Measurements from ENCODE around the gene PLCH1. TPM values are rescaled to one million over a fixed set of nuclear protein-coding genes. Genes with fewer than 3 reads are reported as not detected.

Gene PLCH1
- total and polyA plus RNA-seq, 2 of the 8 experiments (the other 6 are each of a cell fraction or from before 2014, with no cell fraction given): 5.8 to 17.2 TPM

DNA sequence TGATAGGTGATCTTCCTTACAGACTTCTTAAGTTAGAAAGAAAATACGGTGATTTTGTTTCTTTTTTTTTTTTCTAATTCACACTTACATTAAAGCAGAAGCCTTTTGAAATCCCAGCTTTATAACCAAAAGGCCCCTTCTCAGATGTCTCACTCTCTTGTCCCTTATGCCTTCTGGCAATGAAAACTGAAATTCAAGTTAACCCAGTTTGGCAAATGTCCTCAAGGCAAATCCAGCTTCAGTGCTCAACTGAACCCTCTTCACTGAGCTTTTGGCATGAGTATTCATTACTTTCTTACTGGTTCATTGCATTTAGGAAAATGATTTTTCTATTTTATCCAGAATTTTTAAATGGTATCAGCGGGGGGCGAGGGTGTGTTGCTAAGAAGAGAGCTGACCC, 17.0 kb downstream of the PLCH1 start:
- FAIRE-seq: no peak
- POLR2A ChIA-PET (ENCODE audit: partially characterized antibody): no interaction called here
- no peak for TF ChIP-seq SP2 (IDR thresholded peaks at IDR 0.05; ENCODE audit: low read length)
- no peak for TF ChIP-seq MAX (IDR thresholded peaks at IDR 0.05)
- no peak for TF ChIP-seq RBBP5 (IDR thresholded peaks at IDR 0.05; ENCODE audit: borderline replicate concordance, low read depth, low read length)
- no peak for TF ChIP-seq TCF12 (IDR thresholded peaks at IDR 0.05; ENCODE audit: low read depth, low read length)
- no peak for TF ChIP-seq SIX5 (IDR thresholded peaks at IDR 0.05; ENCODE audit: low read depth, low read length)
- no peaks in the 10 kb centered on the region; a peak in 1 of 7 replicates for H3K4me1 ChIP-seq (replicated peaks in 1 of 4; ENCODE audit: control insufficient read depth in 3 of 4, insufficient read depth in 4 of 4, low read length in 3 of 4)
- no peak overlapping the region for H2BK5ac ChIP-seq (ENCODE audit: low read depth, low read length)
- no peak overlapping the region for H3K18ac ChIP-seq (ENCODE audit: extremely low read depth, low read length)
- CTCF ChIA-PET (ENCODE audit: partially characterized antibody): interaction anchor here (0.7 to 1.7 kb wide), 5 partner anchors 11 to 142 kb away, joined by 3 to 4 read pairs (median 3); partner anchors contain the start of gene C3orf33
- H3K79me1 ChIP-seq (ENCODE audit: low read depth, low read length): peaks cover 7% of the 10 kb centered on the region; the same call in 1 of the 2 replicates
- DNase-seq (ENCODE audit: low read depth in 1 of 2, low spot score in 2 of 2): no peak
- H3K27me3 ChIP-seq (replicated peaks in 1 of 4; ENCODE audit: control insufficient read depth in 3 of 4, extremely low read depth in 1 of 4, insufficient read depth in 3 of 4, low read length in 3 of 4): no peaks in the 10 kb centered on the region
- no peak overlapping the region for H2BK120ac ChIP-seq (replicated peaks; ENCODE audit: low read depth, low read length)
- peaks cover 0 to 3% (median 0%) of the 10 kb centered on the region in 4 experiments; a peak in 1 of 8 replicates for H3K36me3 ChIP-seq (ENCODE audit: control insufficient read depth in 2 of 4, insufficient read depth in 4 of 4, low read length in 3 of 4)
- no peak overlapping the region for H2BK20ac ChIP-seq (ENCODE audit: low read length)
- H2AK5ac ChIP-seq (ENCODE audit: low read depth, low read length): no peak overlapping the region
- H3K9ac ChIP-seq (replicated peaks in 1 of 4; ENCODE audit: extremely low read depth in 1 of 4, low read depth in 3 of 4, low read length in 3 of 4): no peak overlapping the region
- no peaks in the 10 kb centered on the region for H3K23me2 ChIP-seq (ENCODE audit: low read depth, low read length)
- H3K56ac ChIP-seq (replicated peaks; ENCODE audit: insufficient read length, low read depth, low read length): no peak overlapping the region
- 82% methylated on average over 3 of the region's 3 CpGs; no CpG with 5 or more reads in 1 of the 2 experiments for WGBS, 2 experiments (ENCODE audit: extremely low coverage in 1 of 2, insufficient coverage in 1 of 2, insufficient read length in 1 of 2, insufficient replicate concordance in 2 of 2, low coverage in 1 of 2, low lambda C conversion rate in 2 of 2, missing lambda C conversion rate in 1 of 2)
- H2AFZ ChIP-seq (ENCODE audit: low read length): no peak overlapping the region
- H3K4me2 ChIP-seq (ENCODE audit: insufficient read depth in 1 of 2, low read depth in 2 of 2, low read length in 2 of 2): no peak overlapping the region
- no peak overlapping the region for H3K14ac ChIP-seq (ENCODE audit: insufficient read length)
- H3K4me3 ChIP-seq (ENCODE audit: extremely low read depth in 1 of 4, insufficient read depth in 2 of 4, low read depth in 3 of 4, low read length in 4 of 4): no peak overlapping the region
- no peaks in the 10 kb centered on the region for H4K20me1 ChIP-seq (replicated peaks in 1 of 2; ENCODE audit: control insufficient read depth in 1 of 2, insufficient read depth in 2 of 2, low read length in 2 of 2)
- peaks cover 0 to 30% of the 10 kb centered on the region in 2 experiments; a peak in 2 of 4 replicates for H3K79me2 ChIP-seq (ENCODE audit: control insufficient read depth in 1 of 2, insufficient read depth in 2 of 2, low read length in 2 of 2)
- H4K91ac ChIP-seq (replicated peaks; ENCODE audit: insufficient read length, low read length): no peak overlapping the region
- no peak overlapping the region for H4K8ac ChIP-seq (ENCODE audit: extremely low read depth, insufficient read depth, low read length)
- no peak overlapping the region for H2BK12ac ChIP-seq (ENCODE audit: low read depth, low read length)
- H4K5ac ChIP-seq (ENCODE audit: insufficient read length, low read depth, low read length): no peak overlapping the region
- no peak overlapping the region for H3K4ac ChIP-seq (replicated peaks; ENCODE audit: insufficient read length, low read depth, low read length)
- H3K23ac ChIP-seq (ENCODE audit: insufficient read length): no peak overlapping the region
- no peaks in the 10 kb centered on the region for H3K9me3 ChIP-seq (ENCODE audit: insufficient read depth in 2 of 2, low read depth in 1 of 2, low read length in 1 of 2)
- H3K27ac ChIP-seq (ENCODE audit: low read depth, low read length): no peak overlapping the region
- no peak overlapping the region for H2BK15ac ChIP-seq (ENCODE audit: low read length)

Data from H1 (cell line).